Neural cell (in vitro differentiated cells): ENCODE results near the gene S100Z. TPM values are rescaled to one million over a fixed set of nuclear protein-coding genes. Genes with fewer than 3 reads are reported as not detected.
"Not testable (repeated sequence)": the region's sequence is repeated elsewhere in the genome, so short reads cannot be mapped to it uniquely, and the experiment has no call there.

ENCODE experiments used
- H2AFZ ChIP-seq: fragments of 200-600, 300-800 bp; sonication (generic), shearing (Covaris generic); 2 replicates; pipeline ENCODE4 v1.6.0; 2014; ENCODE audit warnings: low read depth, mild to moderate bottlenecking, antibody characterized with exemption, low read length, moderate library complexity
- H3F3A ChIP-seq: fragments of 200-600 bp; shearing (Covaris generic); 2 replicates; pipeline ENCODE4 v1.6.1; 2016; ENCODE audit warnings: mild to moderate bottlenecking, moderate library complexity, mixed read lengths, antibody characterized with exemption, low read length; ENCODE audit not compliant: insufficient read depth, poor library complexity, severe bottlenecking
- H3K27ac ChIP-seq: fragments of 200-600, 300-800 bp; sonication (generic), shearing (Covaris generic); 2 replicates; pipeline ENCODE4 v1.5.1; 2014; ENCODE audit warnings: mild to moderate bottlenecking, low read length, moderate library complexity
- H3K27me3 ChIP-seq: fragments of 300-800, 200-600 bp; sonication (generic), shearing (Covaris generic); 2 replicates; pipeline ENCODE4 v1.6.0; 2014; ENCODE audit warnings: mild to moderate bottlenecking, low read depth, low read length, moderate library complexity; ENCODE audit not compliant: insufficient read depth
- H3K36me3 ChIP-seq: fragments of 300-800, 200-600 bp; sonication (generic), shearing (Covaris generic); 2 replicates; pipeline ENCODE4 v1.5.1; 2014; ENCODE audit warnings: mild to moderate bottlenecking, antibody characterized with exemption, low read length, moderate library complexity; ENCODE audit not compliant: insufficient read depth
- H3K4me2 ChIP-seq: fragments of 300-800, 200-600 bp; sonication (generic), shearing (Covaris generic); 2 replicates; pipeline ENCODE4 v1.6.0; 2014; ENCODE audit warnings: mild to moderate bottlenecking, low read length
- H3K4me3 ChIP-seq: fragments of 300-800, 200-600 bp; sonication (generic), shearing (Covaris generic); 2 replicates; pipeline ENCODE4 v1.5.1; 2014; ENCODE audit warnings: mild to moderate bottlenecking, low read length, moderate library complexity
- H3K79me2 ChIP-seq: fragments of 200-600 bp; shearing (Covaris generic); replicated peaks from 2 replicates; pipeline ENCODE4 v1.6.0; 2014; ENCODE audit warnings: mild to moderate bottlenecking, low read length, moderate library complexity; ENCODE audit not compliant: insufficient read depth
- H3K9ac ChIP-seq: fragments of 300-800, 200-600 bp; sonication (generic), shearing (Covaris generic); 2 replicates; pipeline ENCODE4 v1.6.1; 2016; ENCODE audit warnings: mild to moderate bottlenecking, low read length, mixed read lengths
- H3K9me2 ChIP-seq: fragments of 200-600 bp; shearing (Covaris generic); 2 replicates; pipeline ENCODE4 v1.6.1; 2016; ENCODE audit warnings: mild to moderate bottlenecking, low read length, mixed read lengths; ENCODE audit not compliant: insufficient read depth
- H3K9me3 ChIP-seq: fragments of 200-600, 300-800 bp; sonication (generic), shearing (Covaris generic); 2 replicates; pipeline ENCODE4 v1.6.1; 2016; ENCODE audit warnings: mild to moderate bottlenecking, mixed run types, low read length, moderate library complexity, mixed read lengths
- H4K20me1 ChIP-seq: fragments of 200-600 bp; shearing (Covaris generic); 2 replicates; pipeline ENCODE4 v1.6.1; 2016; ENCODE audit warnings: mild to moderate bottlenecking, mixed run types; ENCODE audit not compliant: insufficient read depth
- CTCF ChIP-seq: fragments of 450-650 bp; IDR thresholded peaks from 2 replicates; pipeline ENCODE4 v1.5.1; 2014; ENCODE audit warnings: antibody characterized with exemption, mild to moderate bottlenecking, moderate library complexity; ENCODE audit not compliant: poor library complexity, severe bottlenecking
- EP300 ChIP-seq: fragments of 450-650 bp; conservative IDR thresholded peaks from 2 replicates; pipeline ENCODE4 v1.6.1; 2014; ENCODE audit warnings: antibody characterized with exemption, mild to moderate bottlenecking, moderate library complexity; ENCODE audit not compliant: poor library complexity, severe bottlenecking
- EZH2 ChIP-seq: fragments of 200-600, 300-800 bp; shearing (Covaris generic), sonication (generic); IDR thresholded peaks from 2 replicates; pipeline ENCODE4 v1.6.1; 2014; ENCODE audit warnings: antibody characterized with exemption, low read length, borderline replicate concordance, mild to moderate bottlenecking; ENCODE audit not compliant: insufficient read depth, poor library complexity, severe bottlenecking
- MXI1 ChIP-seq: fragments of 450-650 bp; conservative IDR thresholded peaks from 2 replicates; pipeline ENCODE4 v1.6.1; 2014; ENCODE audit warnings: antibody characterized with exemption, mild to moderate bottlenecking; ENCODE audit not compliant: poor library complexity, severe bottlenecking
- POLR2AphosphoS5 ChIP-seq: IDR thresholded peaks from 2 replicates; pipeline ENCODE4 v1.6.1; 2012
- RAD21 ChIP-seq: fragments of 450-650 bp; conservative IDR thresholded peaks from 2 replicates; pipeline ENCODE4 v1.6.1; 2014; ENCODE audit warnings: antibody characterized with exemption, mild to moderate bottlenecking, moderate library complexity
- SMC3 ChIP-seq: fragments of 450-650 bp; conservative IDR thresholded peaks from 2 replicates; pipeline ENCODE4 v1.6.1; 2014; ENCODE audit warnings: antibody characterized with exemption, mild to moderate bottlenecking, moderate library complexity; ENCODE audit not compliant: poor library complexity
- TAF1 ChIP-seq: IDR thresholded peaks from 2 replicates; pipeline ENCODE4 v1.6.1; 2012; ENCODE audit warnings: low read depth
- polyA plus RNA-seq: library from polyadenylated mRNA; depleted of rRNA; stranded (reverse); fragments of >200 nt; gene quantifications from 2 replicates; pipeline ENCODE4 v1.2.3, GENCODE V29; 2014
- TF ChIP-seq, protein P1 (sequence below): IDR thresholded peaks from 2 replicates; pipeline ENCODE4 v1.6.1; 2012; ENCODE audit warnings: borderline replicate concordance

The S100Z gene
- polyA plus RNA-seq, 1 donor from 2014 or later, result not detected

DNA sequence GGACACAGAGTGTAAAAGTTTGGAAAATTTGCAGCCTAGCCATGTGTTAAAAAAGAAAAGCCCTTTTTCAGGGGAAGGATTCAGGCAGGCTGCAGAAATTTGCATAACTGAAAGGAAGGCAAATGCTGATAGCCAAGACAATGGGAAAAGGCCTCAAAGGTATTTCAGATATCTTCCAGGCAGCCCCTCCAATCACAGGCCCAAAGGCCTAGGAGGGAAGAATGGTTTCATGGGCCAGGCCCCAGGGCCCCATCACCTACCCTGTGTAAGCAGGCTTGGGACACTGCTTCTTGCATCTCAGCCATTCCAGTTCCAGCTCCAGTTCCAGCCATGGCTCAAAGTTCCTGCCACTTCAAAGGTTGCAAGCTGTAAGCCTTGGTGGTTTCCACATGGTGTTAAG, 4.8 kb downstream of the S100Z start:
- no peak overlapping the region for H3K4me2 ChIP-seq
- no peak overlapping the region for H3K27ac ChIP-seq
- TF ChIP-seq EP300 (no peak), CTCF (no peak), MXI1 (no peak), SMC3 (no peak), POLR2AphosphoS5 (no peak)
- TF ChIP-seq, protein P1, sequence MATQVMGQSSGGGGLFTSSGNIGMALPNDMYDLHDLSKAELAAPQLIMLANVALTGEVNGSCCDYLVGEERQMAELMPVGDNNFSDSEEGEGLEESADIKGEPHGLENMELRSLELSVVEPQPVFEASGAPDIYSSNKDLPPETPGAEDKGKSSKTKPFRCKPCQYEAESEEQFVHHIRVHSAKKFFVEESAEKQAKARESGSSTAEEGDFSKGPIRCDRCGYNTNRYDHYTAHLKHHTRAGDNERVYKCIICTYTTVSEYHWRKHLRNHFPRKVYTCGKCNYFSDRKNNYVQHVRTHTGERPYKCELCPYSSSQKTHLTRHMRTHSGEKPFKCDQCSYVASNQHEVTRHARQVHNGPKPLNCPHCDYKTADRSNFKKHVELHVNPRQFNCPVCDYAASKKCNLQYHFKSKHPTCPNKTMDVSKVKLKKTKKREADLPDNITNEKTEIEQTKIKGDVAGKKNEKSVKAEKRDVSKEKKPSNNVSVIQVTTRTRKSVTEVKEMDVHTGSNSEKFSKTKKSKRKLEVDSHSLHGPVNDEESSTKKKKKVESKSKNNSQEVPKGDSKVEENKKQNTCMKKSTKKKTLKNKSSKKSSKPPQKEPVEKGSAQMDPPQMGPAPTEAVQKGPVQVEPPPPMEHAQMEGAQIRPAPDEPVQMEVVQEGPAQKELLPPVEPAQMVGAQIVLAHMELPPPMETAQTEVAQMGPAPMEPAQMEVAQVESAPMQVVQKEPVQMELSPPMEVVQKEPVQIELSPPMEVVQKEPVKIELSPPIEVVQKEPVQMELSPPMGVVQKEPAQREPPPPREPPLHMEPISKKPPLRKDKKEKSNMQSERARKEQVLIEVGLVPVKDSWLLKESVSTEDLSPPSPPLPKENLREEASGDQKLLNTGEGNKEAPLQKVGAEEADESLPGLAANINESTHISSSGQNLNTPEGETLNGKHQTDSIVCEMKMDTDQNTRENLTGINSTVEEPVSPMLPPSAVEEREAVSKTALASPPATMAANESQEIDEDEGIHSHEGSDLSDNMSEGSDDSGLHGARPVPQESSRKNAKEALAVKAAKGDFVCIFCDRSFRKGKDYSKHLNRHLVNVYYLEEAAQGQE, result no peak
- H3K9me3 ChIP-seq, result no peaks in the 10 kb centered on the region
- no peaks in the 10 kb centered on the region for H3K9me2 ChIP-seq
- no peak overlapping the region for H3K4me3 ChIP-seq
- H3K27me3 ChIP-seq, result no peaks in the 10 kb centered on the region
- no peaks in the 10 kb centered on the region for H3F3A ChIP-seq
- no peak overlapping the region for H2AFZ ChIP-seq
- no peaks in the 10 kb centered on the region for H3K36me3 ChIP-seq
- H4K20me1 ChIP-seq, result no peaks in the 10 kb centered on the region
- no peak overlapping the region for H3K9ac ChIP-seq
- H3K79me2 ChIP-seq, result no peaks in the 10 kb centered on the region

GRCh38 chr5:76855501-76855900, 5.7 kb downstream of the S100Z start:
- H3K9ac ChIP-seq, H3K9me2 ChIP-seq, H3K9me3 ChIP-seq, H3K27me3 ChIP-seq, H3K27ac ChIP-seq, H3F3A ChIP-seq, H3K4me3 ChIP-seq, H4K20me1 ChIP-seq, H3K4me2 ChIP-seq, H2AFZ ChIP-seq, H3K36me3 ChIP-seq, H3K79me2 ChIP-seq: not testable (repeated sequence)

DNA sequence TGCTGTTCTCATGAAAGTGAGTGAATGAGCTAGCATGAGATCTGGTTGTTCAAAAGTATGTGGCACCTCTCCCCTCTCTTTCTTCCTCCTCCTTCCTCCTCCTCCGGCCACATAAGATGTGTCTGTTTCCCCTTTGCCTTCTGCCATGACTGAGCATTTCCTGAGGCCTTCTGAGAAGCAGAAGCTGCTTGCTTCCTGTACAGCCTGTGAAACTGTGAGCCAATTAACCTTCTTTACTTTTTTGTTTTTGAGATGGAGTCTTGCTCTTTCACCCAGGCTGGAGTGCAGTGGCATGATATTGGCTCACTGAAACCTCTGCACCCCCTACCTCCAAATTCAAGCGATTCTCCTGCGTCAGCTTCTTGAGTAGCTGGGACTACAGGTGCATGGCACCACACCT, 6.1 kb downstream of the S100Z start:
- H3K27ac ChIP-seq, result no peak overlapping the region
- H3K9me3 ChIP-seq, result no peaks in the 10 kb centered on the region
- H2AFZ ChIP-seq, result no peak overlapping the region
- no peaks in the 10 kb centered on the region for H3K9me2 ChIP-seq
- TF ChIP-seq RAD21, result no peak
- TF ChIP-seq EP300, result no peak
- no peak for TF ChIP-seq SMC3
- TF ChIP-seq POLR2AphosphoS5, result no peak
- TF ChIP-seq EZH2, result no peak
- TF ChIP-seq TAF1, result no peak
- TF ChIP-seq, protein P1, result no peak
- TF ChIP-seq MXI1, result no peak
- TF ChIP-seq CTCF, result no peak
- no peak overlapping the region for H3K4me3 ChIP-seq
- H3K36me3 ChIP-seq, result no peaks in the 10 kb centered on the region
- H3K79me2 ChIP-seq, result no peaks in the 10 kb centered on the region
- H3K9ac ChIP-seq, result no peak overlapping the region
- no peaks in the 10 kb centered on the region for H3K27me3 ChIP-seq
- H3F3A ChIP-seq, result no peaks in the 10 kb centered on the region
- H3K4me2 ChIP-seq, result no peak overlapping the region
- H4K20me1 ChIP-seq, result no peaks in the 10 kb centered on the region
